ENCODE results near the gene KCNAB1. TPM values are rescaled to one million over a fixed set of nuclear protein-coding genes. Genes with fewer than 3 reads are reported as not detected.

KCNAB1 gene
- total and polyA plus RNA-seq, 2 experiments from 2014 or later = 0.80 to 1.4 TPM

GRCh38 chr3:156383441-156384025 is 263.2 kb downstream of the KCNAB1 start:
- 76% methylated on average over 6 of the region's 6 CpGs for WGBS (ENCODE audit: low lambda C conversion rate, missing lambda C conversion rate)
- H2AFZ ChIP-seq = no peak overlapping the region
- TF ChIP-seq EZH2 (IDR thresholded peaks at IDR 0.05; ENCODE audit: borderline replicate concordance) = no peak
- no peak for TF ChIP-seq EZH2phosphoT487 (IDR thresholded peaks at IDR 0.05; ENCODE audit: low read depth, severe bottlenecking, unreplicated experiment)
- TF ChIP-seq CTCF (IDR thresholded peaks at IDR 0.05; ENCODE audit: poor library complexity) = no peak

GRCh38 chr3:156388497-156389448 is 268.4 kb downstream of the KCNAB1 start:
- no peak for TF ChIP-seq EZH2phosphoT487 (IDR thresholded peaks at IDR 0.05; ENCODE audit: low read depth, severe bottlenecking, unreplicated experiment)
- TF ChIP-seq EZH2 (IDR thresholded peaks at IDR 0.05; ENCODE audit: borderline replicate concordance) = no peak
- TF ChIP-seq CTCF (IDR thresholded peaks at IDR 0.05; ENCODE audit: poor library complexity) = no peak
- Histone ChIP-seq H4K20me1 (ENCODE audit: insufficient read depth, poor library complexity, severe bottlenecking) (no peaks in the 10 kb centered on the region), H3K4me1 (ENCODE audit: insufficient read depth) (no peaks in the 10 kb centered on the region), H3K27me3 (no peaks in the 10 kb centered on the region), H2AFZ (no peak overlapping the region), H3K36me3 (replicated peaks; ENCODE audit: insufficient read depth, low read depth) (no peaks in the 10 kb centered on the region), H3K27ac (no peak overlapping the region), H3K79me2 (no peaks in the 10 kb centered on the region), H3K9me2 (replicated peaks; ENCODE audit: insufficient read depth) (no peaks in the 10 kb centered on the region), H3K4me2 (no peak overlapping the region), H3K4me3 (no peak overlapping the region), H3K9me3 (ENCODE audit: low read depth) (no peaks in the 10 kb centered on the region)
- WGBS (ENCODE audit: low lambda C conversion rate, missing lambda C conversion rate) = 63% methylated on average over 6 of the region's 6 CpGs
- no peak for DNase-seq (ENCODE audit: low spot score)

More at GRCh38 chr3:156383441-156384025, 263.2 kb downstream of the KCNAB1 start:
- H3K79me2 ChIP-seq = no peaks in the 10 kb centered on the region
- no peak overlapping the region for H3K4me2 ChIP-seq
- H4K20me1 ChIP-seq (ENCODE audit: insufficient read depth, poor library complexity, severe bottlenecking) = no peaks in the 10 kb centered on the region
- H3K36me3 ChIP-seq (replicated peaks; ENCODE audit: insufficient read depth, low read depth) = no peaks in the 10 kb centered on the region
- H3K27ac ChIP-seq = no peak overlapping the region
- DNase-seq (ENCODE audit: low spot score) = no peak
- no peak overlapping the region for H3K4me3 ChIP-seq
- no peaks in the 10 kb centered on the region for H3K9me2 ChIP-seq (replicated peaks; ENCODE audit: insufficient read depth)
- no peaks in the 10 kb centered on the region for H3K9me3 ChIP-seq (ENCODE audit: low read depth)
- H3K27me3 ChIP-seq = no peaks in the 10 kb centered on the region
- no peaks in the 10 kb centered on the region for H3K4me1 ChIP-seq (ENCODE audit: insufficient read depth)

GRCh38 chr3:156389449-156389950 is 269.1 kb downstream of the KCNAB1 start:
- 91% methylated on average over 3 of the region's 3 CpGs for WGBS (ENCODE audit: low lambda C conversion rate, missing lambda C conversion rate)
- H3K4me1 ChIP-seq (ENCODE audit: insufficient read depth) = no peaks in the 10 kb centered on the region
- no peak for DNase-seq (ENCODE audit: low spot score)
- H4K20me1 ChIP-seq (ENCODE audit: insufficient read depth, poor library complexity, severe bottlenecking) = no peaks in the 10 kb centered on the region
- H3K27me3 ChIP-seq = no peaks in the 10 kb centered on the region
- H3K27ac ChIP-seq = no peak overlapping the region
- no peaks in the 10 kb centered on the region for H3K9me3 ChIP-seq (ENCODE audit: low read depth)
- no peaks in the 10 kb centered on the region for H3K79me2 ChIP-seq
- H3K4me3 ChIP-seq = no peak overlapping the region
- TF ChIP-seq EZH2phosphoT487 (IDR thresholded peaks at IDR 0.05; ENCODE audit: low read depth, severe bottlenecking, unreplicated experiment) (no peak), CTCF (IDR thresholded peaks at IDR 0.05; ENCODE audit: poor library complexity) (no peak), EZH2 (IDR thresholded peaks at IDR 0.05; ENCODE audit: borderline replicate concordance) (no peak)
- no peak overlapping the region for H2AFZ ChIP-seq
- H3K36me3 ChIP-seq (replicated peaks; ENCODE audit: insufficient read depth, low read depth) = no peaks in the 10 kb centered on the region
- no peaks in the 10 kb centered on the region for H3K9me2 ChIP-seq (replicated peaks; ENCODE audit: insufficient read depth)
- no peak overlapping the region for H3K4me2 ChIP-seq

Measured in hepatocyte (in vitro differentiated cells).